HG03066 (cell line): Measurements from ENCODE around the gene RPL10A.

Source experiments
- ATAC-seq: cut with Tn5 transposase; IDR thresholded peaks from one replicate; pipeline ENCODE4 v1.9.1; 2021; ENCODE audit warnings: low read depth; ENCODE audit not compliant: unreplicated experiment

Gene RPL10A

DNA sequence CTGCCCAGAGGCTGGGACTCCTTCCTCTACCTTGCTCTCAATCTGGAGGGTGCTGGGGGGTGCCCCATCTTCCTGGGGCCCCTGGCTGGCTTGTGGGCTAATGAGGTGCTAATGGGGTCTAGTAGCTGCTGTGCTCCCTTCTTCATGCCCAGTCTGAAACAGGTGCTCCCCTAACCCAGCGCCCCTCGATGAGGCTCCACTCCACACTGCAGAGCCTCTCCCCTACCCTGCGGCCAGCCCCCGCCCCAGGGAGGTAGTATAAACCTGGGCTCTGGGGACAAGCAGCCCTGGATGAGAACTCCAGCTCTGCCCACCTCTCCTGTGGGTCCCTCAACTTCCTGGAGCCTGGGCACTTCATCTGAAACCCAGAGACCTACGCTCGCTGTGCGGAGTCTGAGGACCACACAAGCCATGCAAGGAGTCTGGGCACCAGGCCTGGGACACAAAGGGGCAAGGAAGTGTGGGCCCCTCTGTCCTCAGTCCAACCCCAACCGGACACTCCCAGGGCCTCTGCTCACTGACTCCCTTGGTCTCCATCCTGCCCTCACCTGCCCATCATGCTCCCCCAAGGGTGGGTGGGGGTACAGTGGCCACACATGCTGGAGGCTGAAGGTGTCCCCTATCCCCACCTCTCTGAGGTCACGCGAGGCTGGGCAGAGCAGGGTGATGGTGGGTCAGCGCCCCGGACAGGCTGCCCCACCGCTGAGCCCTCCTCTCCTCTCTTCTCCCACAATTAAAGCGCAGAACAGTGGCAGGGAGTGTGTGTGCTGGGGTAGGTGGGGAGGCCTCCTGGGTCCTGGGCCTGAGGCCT lies 6.1 kb downstream of the RPL10A start:
- ATAC-seq = no peak

DNA sequence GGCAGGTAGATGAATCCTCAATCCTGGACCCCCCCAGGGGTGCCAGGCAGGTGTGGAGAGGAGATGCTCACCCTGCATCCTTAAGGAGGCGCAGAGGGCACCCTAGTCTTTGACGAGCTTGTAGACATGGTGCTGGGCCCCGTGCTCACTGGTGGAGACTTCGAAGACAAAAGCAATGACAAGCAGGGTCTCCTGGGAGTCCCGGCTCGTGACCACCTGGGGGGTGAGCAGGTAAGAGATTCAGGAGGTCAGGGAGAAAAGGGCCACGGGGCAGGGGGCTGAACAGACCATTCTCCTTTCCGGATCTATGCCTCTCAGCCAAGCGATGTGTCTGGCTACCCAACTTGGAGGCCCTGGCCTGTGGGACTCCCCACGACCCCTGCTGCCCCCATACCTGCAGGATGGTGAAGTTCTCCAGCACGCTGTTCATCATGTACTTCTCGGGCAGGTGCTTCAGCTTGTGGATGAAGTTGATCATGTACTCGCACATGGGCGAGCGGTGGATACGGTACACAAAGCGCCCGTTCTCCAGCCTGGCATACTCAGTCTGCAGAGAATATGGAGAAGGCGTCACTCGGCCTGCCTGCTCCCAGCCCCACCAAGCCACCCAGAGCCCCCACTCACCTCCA lies 6.9 kb downstream of the RPL10A start:
- no peak for ATAC-seq

DNA sequence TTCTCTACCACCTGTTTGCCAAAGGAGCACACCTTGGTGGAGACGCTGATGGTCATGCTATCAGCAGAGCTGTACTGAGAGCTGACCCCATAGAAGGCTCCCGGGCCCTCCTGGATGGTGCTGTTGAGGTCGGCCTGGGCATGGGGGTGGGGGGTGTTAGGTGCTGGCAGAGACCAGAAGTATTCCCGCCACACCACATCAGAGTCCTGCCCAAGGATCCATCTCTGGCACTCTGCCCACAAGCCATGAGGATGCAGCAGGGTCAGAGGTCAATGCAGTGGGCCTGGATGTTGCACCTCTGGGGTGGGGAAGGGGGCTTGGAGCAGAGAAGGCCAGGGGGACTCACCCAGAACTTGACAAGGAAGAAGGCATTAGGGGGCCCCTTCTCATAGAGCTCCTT lies 7.4 kb downstream of the RPL10A start:
- ATAC-seq = no peak

DNA sequence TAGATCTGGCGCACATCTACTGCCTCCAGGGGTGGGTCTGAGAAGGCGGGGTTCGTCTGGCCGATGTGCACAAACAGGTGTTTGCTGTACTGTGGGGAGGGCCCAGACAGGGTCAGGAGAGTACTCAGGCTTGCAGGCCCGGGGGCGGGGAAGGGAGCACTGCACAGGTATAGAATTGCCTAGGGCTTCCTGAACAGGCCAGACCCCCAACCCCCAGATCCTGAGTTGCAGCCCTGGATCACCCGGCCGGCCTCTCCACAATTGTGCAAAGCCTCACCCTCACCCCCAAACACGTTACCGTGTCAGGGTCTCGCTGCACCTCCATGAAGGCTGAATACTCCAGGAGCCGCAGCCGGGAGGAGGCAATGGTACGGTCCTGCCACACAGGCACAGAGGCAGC lies 7.8 kb downstream of the RPL10A start:
- no peak for ATAC-seq

DNA sequence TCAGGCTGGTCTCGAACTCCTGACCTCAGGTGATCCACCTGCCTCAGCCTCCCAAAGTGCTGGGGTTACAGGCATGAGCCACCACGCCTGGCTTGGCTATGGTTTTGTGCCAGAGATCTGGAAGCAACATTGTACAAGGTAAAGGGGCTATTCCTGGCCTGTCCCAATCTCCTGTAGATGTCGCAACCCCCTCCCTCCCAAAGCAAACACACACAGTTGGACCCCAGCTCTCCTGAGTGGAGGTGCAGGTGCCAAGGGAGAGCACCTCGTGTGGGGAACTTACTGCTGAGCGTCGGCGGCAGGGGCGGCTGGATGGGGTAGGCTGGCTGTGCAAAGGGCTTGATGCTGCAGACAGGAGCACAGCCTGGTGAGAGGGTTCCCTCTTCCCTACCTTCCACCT lies 8.8 kb downstream of the RPL10A start:
- no peak for ATAC-seq

DNA sequence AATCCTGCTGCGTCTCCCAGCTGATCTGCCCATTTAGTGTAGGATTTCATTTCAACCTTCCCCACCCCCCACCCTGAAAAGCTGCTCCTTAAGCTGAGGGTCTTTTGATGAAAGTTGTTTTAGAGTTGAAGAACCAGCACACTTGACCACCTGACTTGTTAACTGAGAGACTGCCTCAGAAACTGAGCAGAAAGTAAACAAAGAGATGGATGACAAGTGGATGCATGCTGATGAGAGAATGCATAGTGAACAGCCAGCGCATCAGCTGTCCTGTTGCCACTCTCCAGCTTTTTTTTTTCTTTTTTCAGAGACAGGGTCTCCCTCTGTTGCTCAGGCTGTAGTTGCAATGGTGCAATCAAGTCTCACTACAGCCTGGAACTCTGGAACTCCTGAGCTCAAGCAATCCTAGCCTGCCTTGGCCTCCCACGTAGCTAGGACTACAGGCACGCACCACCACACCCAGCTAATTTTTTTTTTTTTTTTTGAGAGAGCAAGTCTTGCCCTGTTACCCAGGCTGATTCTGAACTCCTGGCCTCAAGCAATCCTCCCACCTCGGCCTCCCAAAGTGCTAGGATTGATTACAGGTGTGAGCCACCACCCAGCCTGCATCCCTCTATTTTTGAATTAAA lies 9.5 kb downstream of the RPL10A start:
- no peak for ATAC-seq

GRCh38 chr6:35478259-35478658 lies 10.1 kb downstream of the RPL10A start:
- no peak for ATAC-seq

DNA sequence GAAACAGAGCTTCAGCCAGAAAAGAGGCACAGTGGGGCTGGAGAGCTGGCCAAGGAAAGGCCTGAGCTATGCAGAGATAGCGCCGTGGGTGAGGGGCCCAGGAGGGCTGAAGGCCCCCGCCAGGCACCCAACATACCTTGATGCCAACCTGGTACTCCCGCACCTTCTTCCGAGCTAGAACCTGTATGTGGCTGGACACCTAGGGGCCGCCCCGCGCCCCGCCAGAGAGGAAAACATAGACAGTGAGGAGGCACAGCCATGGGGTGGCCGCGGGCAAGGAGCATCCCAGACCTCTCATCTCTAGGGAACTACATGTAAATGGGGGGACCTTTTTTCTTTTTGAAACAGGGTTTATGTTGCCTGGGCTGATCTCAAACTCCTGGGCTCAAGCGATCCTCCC lies 12.0 kb downstream of the RPL10A start:
- no peak for ATAC-seq

- ATAC-seq = no peak
Observed at GRCh38 chr6:35481226-35481625, 13.0 kb downstream of the RPL10A start.

DNA sequence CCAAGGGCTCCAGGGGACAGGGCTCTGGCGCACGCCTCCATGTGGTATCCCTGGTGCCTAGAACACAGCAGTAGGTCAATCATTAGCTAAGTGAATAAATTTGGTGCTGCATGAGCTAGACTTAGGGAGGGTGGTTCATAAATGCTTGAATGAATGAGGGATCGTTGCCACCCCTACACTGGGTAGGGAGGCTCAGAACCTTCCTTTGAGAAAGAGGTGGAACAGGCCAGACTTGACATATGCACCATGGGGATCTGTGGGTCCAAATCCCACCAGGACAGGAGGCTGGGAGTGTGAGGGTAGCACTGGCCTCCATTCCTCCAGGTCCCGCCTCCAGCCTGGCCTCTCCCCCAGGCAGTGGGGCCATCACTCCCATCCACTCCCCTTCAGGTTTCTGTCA lies 14.9 kb downstream of the RPL10A start:
- ATAC-seq = no peak

GRCh38 chr6:35483490-35483889 lies 15.3 kb downstream of the RPL10A start:
- ATAC-seq = no peak

GRCh38 chr6:35483893-35484645 lies 15.9 kb downstream of the RPL10A start:
- no peak for ATAC-seq

DNA sequence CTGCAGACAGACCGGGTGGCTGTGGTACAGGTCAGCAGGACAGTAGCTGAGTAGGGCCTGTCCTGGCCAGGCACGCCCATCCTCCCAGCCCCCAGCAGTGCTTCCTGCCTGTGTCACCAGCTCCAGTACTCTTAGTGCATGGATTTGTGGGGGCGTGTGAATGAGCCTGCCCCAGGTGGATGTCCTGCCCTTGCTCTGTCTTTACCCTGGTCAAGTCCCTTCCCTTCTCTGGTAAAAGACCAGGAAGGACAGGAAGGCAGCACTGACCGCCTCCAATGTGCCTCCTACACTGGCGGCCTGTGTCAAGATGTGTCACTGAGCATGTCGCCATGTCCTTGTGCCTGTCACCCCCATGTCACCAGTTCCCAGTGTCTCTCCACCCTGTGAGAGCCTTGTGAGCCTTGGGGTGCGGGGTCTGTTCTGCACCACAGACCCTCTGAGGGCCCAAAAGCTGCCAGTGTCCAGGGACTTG lies 16.8 kb downstream of the RPL10A start:
- ATAC-seq = no peak

- ATAC-seq = no peak
Observed at GRCh38 chr6:35485402-35485877, 17.2 kb downstream of the RPL10A start.

- ATAC-seq = no peak
Observed at GRCh38 chr6:35486005-35486925, 18.1 kb downstream of the RPL10A start.

GRCh38 chr6:35487658-35488516 lies 19.7 kb downstream of the RPL10A start:
- no peak for ATAC-seq

DNA sequence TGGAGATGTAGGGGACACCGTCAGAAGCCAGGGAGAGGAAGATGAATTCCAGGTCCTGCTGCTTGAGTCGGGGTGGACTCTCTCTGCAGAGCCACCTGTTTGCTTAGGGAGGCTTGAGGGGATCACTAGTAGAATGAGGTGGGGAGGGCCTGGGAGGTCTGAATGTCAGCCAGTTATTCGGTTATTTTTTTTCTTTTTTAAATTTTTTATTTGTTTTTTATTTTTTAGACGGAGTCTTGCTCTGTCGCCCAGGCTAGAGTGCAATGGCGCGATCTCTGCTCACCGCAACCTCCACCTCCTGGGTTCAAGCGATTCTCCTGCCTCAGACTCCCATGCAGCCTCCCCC lies 20.3 kb downstream of the RPL10A start:
- no peak for ATAC-seq

- ATAC-seq = no peak
Observed at GRCh38 chr6:35489066-35489465, 20.9 kb downstream of the RPL10A start.
